Measurements from ENCODE around the gene MMP14.

- TF ChIP-seq POLR2AphosphoS5 (IDR thresholded peaks at IDR 0.05; ENCODE audit: low read depth, low read length) (no peak), FOXP2 (optimal IDR thresholded peaks at IDR 0.05; ENCODE audit: borderline replicate concordance, extremely low read depth, extremely low read length, insufficient read depth) (no peak), REST (IDR thresholded peaks at IDR 0.05; ENCODE audit: insufficient read depth in 1 of 2, low read depth in 2 of 2, low read length in 2 of 2) (no peak), TAF1 (IDR thresholded peaks at IDR 0.05; ENCODE audit: borderline replicate concordance, insufficient read depth, low read length) (no peak), SIN3A (IDR thresholded peaks at IDR 0.05; ENCODE audit: borderline replicate concordance, insufficient read depth, low read length) (peak; percentile 11; the same call in 1 of the 2 replicates)
Observed at GRCh38 chr14:22870811-22871223, 34.4 kb downstream of the MMP14 start.

All from PFSK-1 (cell line).